ENCODE results near the gene E2F6. TPM values are rescaled to one million over a fixed set of nuclear protein-coding genes. Genes with fewer than 3 reads are reported as not detected.
A peak's percentile ranks its signal among the peaks of the same experiment; 100 is the strongest.

E2F6 gene
- total and polyA plus RNA-seq, 10 of the 15 experiments (the other 5 are each of a cell fraction or from before 2014, with no cell fraction given): 4.2 to 15.5 (median 11.3) TPM

DNA sequence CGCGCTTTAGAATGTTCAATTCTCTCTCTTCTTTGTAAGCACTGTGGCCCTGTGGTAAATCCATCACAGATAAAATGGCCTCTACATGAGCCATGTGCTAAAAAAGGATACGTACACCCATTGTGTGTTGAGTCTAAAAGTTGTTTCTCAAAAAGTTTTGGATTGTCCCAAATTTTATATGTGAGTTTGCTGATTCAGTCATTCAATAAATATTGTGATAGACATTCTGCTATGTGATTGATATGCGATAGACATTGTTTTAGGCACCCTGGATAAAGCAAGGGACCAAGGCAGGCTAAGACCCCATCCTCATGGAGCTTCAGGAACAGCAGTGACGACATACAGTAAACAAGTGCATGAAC lies 53.5 kb downstream of the E2F6 start:
- H3K4me3 ChIP-seq: no peak overlapping the region
- BruUV-seq (replicated peaks): no TSS peak
- intact Hi-C loops (cut with micrococcal nuclease; ENCODE audit: unreplicated experiment): loop anchor here (1.0 to 2.0 kb wide), 2 partner anchors 178 to 280 kb away; no protein-coding TSS in a partner anchor
- H3K79me2 ChIP-seq (ENCODE audit: control insufficient read depth, insufficient read depth, low read length): no peaks in the 10 kb centered on the region
- no peaks in the 10 kb centered on the region for H3K36me3 ChIP-seq (ENCODE audit: control insufficient read depth in 2 of 2, insufficient read depth in 2 of 2, low read length in 1 of 2)
- in situ Hi-C loops (cut with MboI): no loop called here
- H3K27ac ChIP-seq (ENCODE audit: control insufficient read depth, insufficient read depth): no peak overlapping the region
- ATAC-seq: no peak
- H3K27me3 ChIP-seq (replicated peaks in 1 of 2; ENCODE audit: control insufficient read depth in 2 of 2, insufficient read depth in 2 of 2, low read length in 1 of 2): peaks cover 0 to 1% of the 10 kb centered on the region in 2 experiments; a peak in 1 of 4 replicates
- no peaks in the 10 kb centered on the region for H3K4me1 ChIP-seq (ENCODE audit: control insufficient read depth, insufficient read depth, low read length)
- no peak for FAIRE-seq
- ChIA-PET SMC1A (ENCODE audit: uncharacterized antibody, unreplicated experiment) (interaction anchor here (1.1 to 2.5 kb wide), 6 partner anchors 45 to 280 kb away, joined by 3 to 30 read pairs (median 4); a partner anchor contains a TSS), POLR2A (no interaction called here), RAD21 (ENCODE audit: unreplicated experiment) (interaction anchor here (1.1 to 1.8 kb wide), 3 partner anchors 177 to 280 kb away, joined by 4 to 20 read pairs (median 11); a partner anchor contains a TSS), CTCF (interaction anchor here (0.9 to 3.9 kb wide), 12 partner anchors 9 to 589 kb away, joined by 3 to 41 read pairs (median 6); a partner anchor contains a TSS)
- H2AFZ ChIP-seq (ENCODE audit: control insufficient read depth, low read depth, low read length): no peak overlapping the region
- no peak overlapping the region for H3K4me2 ChIP-seq (ENCODE audit: control insufficient read depth, insufficient read depth)
- DNase-seq (ENCODE audit: low read depth, low spot score): no peak
- no peak for TF ChIP-seq BCL11A (IDR thresholded peaks at IDR 0.05; ENCODE audit: low read depth, low read length)
- 68% methylated on average over 5 of the region's 5 CpGs for WGBS (ENCODE audit: insufficient coverage, insufficient replicate concordance, low lambda C conversion rate, missing lambda C conversion rate)
- H3K9ac ChIP-seq (ENCODE audit: control insufficient read depth, insufficient read depth, low read length): no peak overlapping the region
- H3K9me3 ChIP-seq (replicated peaks; ENCODE audit: control insufficient read depth, insufficient read depth, low read length): no peaks in the 10 kb centered on the region; the same call in 1 of the 3 replicates
- H4K20me1 ChIP-seq (ENCODE audit: control insufficient read depth, insufficient read depth): no peaks in the 10 kb centered on the region

DNA sequence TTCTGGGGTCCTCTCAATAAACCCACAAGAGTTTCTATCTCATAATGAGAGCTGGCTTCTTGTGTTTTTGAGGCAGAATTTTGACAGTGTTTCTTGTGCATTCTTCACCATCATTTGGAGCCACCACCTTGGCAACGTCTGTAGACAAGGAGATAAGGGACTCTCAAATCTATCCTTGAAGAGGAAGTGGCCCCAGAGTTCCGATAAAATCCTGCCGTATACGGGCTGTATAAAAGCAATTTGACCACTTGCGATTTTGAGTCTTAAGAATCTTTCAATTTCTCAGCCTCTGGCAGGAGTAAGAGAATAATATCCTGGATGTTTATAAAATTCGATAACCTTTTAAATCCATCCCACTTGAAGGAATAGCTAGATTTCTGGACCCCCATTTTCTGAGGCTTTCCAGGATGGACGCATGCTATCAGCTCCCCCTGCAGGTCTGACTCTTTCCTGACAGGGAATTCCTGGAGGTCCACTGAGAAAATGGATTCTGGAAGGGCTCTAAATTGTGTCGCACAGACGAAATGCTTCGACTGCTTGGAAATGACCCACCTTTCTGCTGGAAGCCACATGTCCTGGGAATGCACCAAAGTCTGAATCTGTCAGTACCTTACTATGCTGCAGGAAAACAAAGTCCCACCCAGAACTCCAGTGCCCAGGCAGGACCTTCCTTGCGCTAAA lies 54.1 kb downstream of the E2F6 start:
- in situ Hi-C loops (cut with MboI): no loop called here
- POLR2A ChIA-PET: no interaction called here
- CTCF ChIA-PET: interaction anchor here (0.7 to 3.9 kb wide), 29 partner anchors 10 to 589 kb away, joined by 3 to 41 read pairs (median 4); a partner anchor contains a TSS

More for the DNA sequence above, 54.1 kb downstream of the E2F6 start:
- BruUV-seq (replicated peaks): no TSS peak
- Histone ChIP-seq H3K4me3 (peak overlapping the region; percentile 49; the same call in 1 of the 2 replicates), H3K4me2 (ENCODE audit: control insufficient read depth, insufficient read depth) (peak overlapping the region; percentile 33), H3K36me3 (ENCODE audit: control insufficient read depth in 2 of 2, insufficient read depth in 2 of 2, low read length in 1 of 2) (no peaks in the 10 kb centered on the region), H3K27me3 (replicated peaks in 1 of 2; ENCODE audit: control insufficient read depth in 2 of 2, insufficient read depth in 2 of 2, low read length in 1 of 2) (peaks cover 0 to 1% of the 10 kb centered on the region in 2 experiments; a peak in 1 of 4 replicates), H3K79me2 (ENCODE audit: control insufficient read depth, insufficient read depth, low read length) (no peaks in the 10 kb centered on the region), H3K9ac (ENCODE audit: control insufficient read depth, insufficient read depth, low read length) (no peak overlapping the region), H3K9me3 (replicated peaks; ENCODE audit: control insufficient read depth, insufficient read depth, low read length) (no peaks in the 10 kb centered on the region; the same call in 1 of the 3 replicates), H2AFZ (ENCODE audit: control insufficient read depth, low read depth, low read length) (peak overlapping the region; percentile 64; the same call in 1 of the 2 replicates), H4K20me1 (ENCODE audit: control insufficient read depth, insufficient read depth) (no peaks in the 10 kb centered on the region), H3K27ac (ENCODE audit: control insufficient read depth, insufficient read depth) (no peak overlapping the region), H3K4me1 (ENCODE audit: control insufficient read depth, insufficient read depth, low read length) (no peaks in the 10 kb centered on the region)
- no peak for DNase-seq (ENCODE audit: low read depth, low spot score)
- ChIA-PET SMC1A (ENCODE audit: uncharacterized antibody, unreplicated experiment) (interaction anchor here (0.7 to 2.5 kb wide), 11 partner anchors 8 to 279 kb away, joined by 3 to 30 read pairs (median 3); a partner anchor contains a TSS), RAD21 (ENCODE audit: unreplicated experiment) (interaction anchor here (0.8 to 1.8 kb wide), 4 partner anchors 177 to 282 kb away, joined by 3 to 20 read pairs (median 7); a partner anchor contains a TSS)
- no peak for FAIRE-seq
- intact Hi-C loops (cut with micrococcal nuclease; ENCODE audit: unreplicated experiment): loop anchor here (1.0 to 2.0 kb wide), 2 partner anchors 177 to 280 kb away; no protein-coding TSS in a partner anchor
- peak; percentile 46 for ATAC-seq
- 46% methylated on average over 11 of the region's 11 CpGs for WGBS (ENCODE audit: insufficient coverage, insufficient replicate concordance, low lambda C conversion rate, missing lambda C conversion rate)
- TF ChIP-seq SPI1 (IDR thresholded peaks at IDR 0.05; ENCODE audit: borderline replicate concordance, insufficient read depth, low read depth, low read length) (peak; percentile 58; the same call in 1 of the 2 replicates), RAD21 (IDR thresholded peaks at IDR 0.05; ENCODE audit: insufficient read depth, low read depth, low read length) (peak; percentile 74), YY1 (IDR thresholded peaks at IDR 0.05; ENCODE audit: low read depth, low read length) (peak; percentile 25; the same call in 1 of the 2 replicates), IKZF1 (conservative IDR thresholded peaks at IDR 0.05) (0 out of 2 replicates have a peak, but pooled peaks have one; percentile 13), SMC3 (IDR thresholded peaks at IDR 0.05; ENCODE audit: borderline replicate concordance, low read length) (peak; percentile 84), LARP7 (IDR thresholded peaks at IDR 0.05) (no peak), RB1 (IDR thresholded peaks at IDR 0.05; ENCODE audit: borderline replicate concordance) (no peak)
- TF ChIP-seq, protein P1, sequence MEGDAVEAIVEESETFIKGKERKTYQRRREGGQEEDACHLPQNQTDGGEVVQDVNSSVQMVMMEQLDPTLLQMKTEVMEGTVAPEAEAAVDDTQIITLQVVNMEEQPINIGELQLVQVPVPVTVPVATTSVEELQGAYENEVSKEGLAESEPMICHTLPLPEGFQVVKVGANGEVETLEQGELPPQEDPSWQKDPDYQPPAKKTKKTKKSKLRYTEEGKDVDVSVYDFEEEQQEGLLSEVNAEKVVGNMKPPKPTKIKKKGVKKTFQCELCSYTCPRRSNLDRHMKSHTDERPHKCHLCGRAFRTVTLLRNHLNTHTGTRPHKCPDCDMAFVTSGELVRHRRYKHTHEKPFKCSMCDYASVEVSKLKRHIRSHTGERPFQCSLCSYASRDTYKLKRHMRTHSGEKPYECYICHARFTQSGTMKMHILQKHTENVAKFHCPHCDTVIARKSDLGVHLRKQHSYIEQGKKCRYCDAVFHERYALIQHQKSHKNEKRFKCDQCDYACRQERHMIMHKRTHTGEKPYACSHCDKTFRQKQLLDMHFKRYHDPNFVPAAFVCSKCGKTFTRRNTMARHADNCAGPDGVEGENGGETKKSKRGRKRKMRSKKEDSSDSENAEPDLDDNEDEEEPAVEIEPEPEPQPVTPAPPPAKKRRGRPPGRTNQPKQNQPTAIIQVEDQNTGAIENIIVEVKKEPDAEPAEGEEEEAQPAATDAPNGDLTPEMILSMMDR (IDR thresholded peaks at IDR 0.05 in 2 of 3, conservative IDR thresholded peaks at IDR 0.05 in 1 of 3; ENCODE audit: control insufficient read depth in 2 of 3, extremely low read depth in 1 of 3, insufficient read depth in 1 of 3, low read depth in 3 of 3, low read length in 3 of 3): peak; percentile 57 to 76 (median 63); a peak in 4 of 6 replicates
- TF ChIP-seq, protein P2, sequence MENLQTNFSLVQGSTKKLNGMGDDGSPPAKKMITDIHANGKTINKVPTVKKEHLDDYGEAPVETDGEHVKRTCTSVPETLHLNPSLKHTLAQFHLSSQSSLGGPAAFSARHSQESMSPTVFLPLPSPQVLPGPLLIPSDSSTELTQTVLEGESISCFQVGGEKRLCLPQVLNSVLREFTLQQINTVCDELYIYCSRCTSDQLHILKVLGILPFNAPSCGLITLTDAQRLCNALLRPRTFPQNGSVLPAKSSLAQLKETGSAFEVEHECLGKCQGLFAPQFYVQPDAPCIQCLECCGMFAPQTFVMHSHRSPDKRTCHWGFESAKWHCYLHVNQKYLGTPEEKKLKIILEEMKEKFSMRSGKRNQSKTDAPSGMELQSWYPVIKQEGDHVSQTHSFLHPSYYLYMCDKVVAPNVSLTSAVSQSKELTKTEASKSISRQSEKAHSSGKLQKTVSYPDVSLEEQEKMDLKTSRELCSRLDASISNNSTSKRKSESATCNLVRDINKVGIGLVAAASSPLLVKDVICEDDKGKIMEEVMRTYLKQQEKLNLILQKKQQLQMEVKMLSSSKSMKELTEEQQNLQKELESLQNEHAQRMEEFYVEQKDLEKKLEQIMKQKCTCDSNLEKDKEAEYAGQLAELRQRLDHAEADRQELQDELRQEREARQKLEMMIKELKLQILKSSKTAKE (IDR thresholded peaks at IDR 0.05; ENCODE audit: low read depth, poor library complexity, severe bottlenecking): peak; percentile 22
